OCI-LY7 (cell line): ENCODE data around the gene CD70. TPM values are rescaled to one million over a fixed set of nuclear protein-coding genes. Genes with fewer than 3 reads are reported as not detected.
A peak's percentile ranks its signal among the peaks of the same experiment; 100 is the strongest.
"Not testable (repeated sequence)": the region's sequence is repeated elsewhere in the genome, so short reads cannot be mapped to it uniquely, and the experiment has no call there.

Experiments used
- BruUV-seq: library from RNA; stranded (reverse); fragments of 400-500 nt; replicated peaks from 2 replicates; lab custom pipeline; 2021; lab: Mats Ljungman, UMichigan
- CTCF ChIA-PET: fragments of 300-600 bp; sonication (Branson Sonifier 250); formaldehyde crosslinking; loops from one replicate; lab custom pipeline; 2022; ENCODE audit warnings: antibody characterized with exemption; ENCODE audit not compliant: unreplicated experiment; lab: Charles Lee
- POLR2A ChIA-PET: fragments of 300-600 bp; sonication (Branson Sonifier 250); formaldehyde crosslinking; loops from one replicate; lab custom pipeline; 2022; ENCODE audit warnings: antibody characterized with exemption; lab: Charles Lee
- DNase-seq: peaks from one replicate; pipeline ENCODE4 v3.0.0-alpha.2; 2015; ENCODE audit warnings: low spot score
- H2AFZ ChIP-seq: fragments of 200-600 bp; sonication (generic), shearing (Covaris generic); 2 replicates; pipeline ENCODE4 v1.6.1; 2014; ENCODE audit warnings: mild to moderate bottlenecking, antibody characterized with exemption, low read length, moderate library complexity
- H3K27ac ChIP-seq: fragments of 200-600 bp; sonication (generic); 2 replicates; pipeline ENCODE4 v1.5.1; 2014; ENCODE audit warnings: mixed run types, low read depth, mild to moderate bottlenecking, moderate library complexity, low read length, inconsistent platforms; ENCODE audit not compliant: poor library complexity, severe bottlenecking
- H3K36me3 ChIP-seq: fragments of 200-600 bp; sonication (generic); 2 replicates; pipeline ENCODE4 v1.6.1; 2014; ENCODE audit warnings: mild to moderate bottlenecking, antibody characterized with exemption, low read length, moderate library complexity, mixed read lengths; ENCODE audit not compliant: insufficient read depth
- H3K4me1 ChIP-seq: fragments of 200-600 bp; sonication (generic); 2 replicates; pipeline ENCODE4 v1.5.1; 2014; ENCODE audit warnings: mild to moderate bottlenecking, low read length; ENCODE audit not compliant: insufficient read depth, poor library complexity, severe bottlenecking
- H3K4me2 ChIP-seq: fragments of 200-600 bp; sonication (generic); 2 replicates; pipeline ENCODE4 v1.6.1; 2014; ENCODE audit warnings: mild to moderate bottlenecking, low read length
- H3K4me3 ChIP-seq: fragments of 200-600 bp; sonication (generic); 2 replicates; pipeline ENCODE4 v1.5.1; 2014; ENCODE audit warnings: mild to moderate bottlenecking, low read depth, low read length; ENCODE audit not compliant: poor library complexity, severe bottlenecking
- H3K79me2 ChIP-seq: fragments of 200-600 bp; sonication (generic); 2 replicates; pipeline ENCODE4 v1.6.1; 2016; ENCODE audit warnings: low read depth, mild to moderate bottlenecking, low read length, moderate library complexity, mixed read lengths; ENCODE audit not compliant: insufficient read depth
- H3K9me2 ChIP-seq: fragments of 200-600 bp; sonication (generic); 2 replicates; pipeline ENCODE4 v1.6.1; 2016; ENCODE audit warnings: mild to moderate bottlenecking, low read length, mixed read lengths; ENCODE audit not compliant: insufficient read depth
- H3K9me3 ChIP-seq: fragments of 200-600 bp; sonication (generic); 2 replicates; pipeline ENCODE4 v1.6.1; 2014; ENCODE audit warnings: mild to moderate bottlenecking, mixed run types, low read length, mixed read lengths
- H4K20me1 ChIP-seq: fragments of 200-600 bp; sonication (generic); 2 replicates; pipeline ENCODE4 v1.6.1; 2014; ENCODE audit warnings: mild to moderate bottlenecking, antibody characterized with exemption, low read length, moderate library complexity, mixed read lengths; ENCODE audit not compliant: insufficient read depth
- CTCF ChIP-seq: fragments of 200-600 bp; sonication (generic); conservative IDR thresholded peaks from 2 replicates; pipeline ENCODE4 v1.5.1; 2014; ENCODE audit warnings: mild to moderate bottlenecking, antibody characterized with exemption, low read length, moderate library complexity, mixed read lengths
- EZH2phosphoT487 ChIP-seq: fragments of 200-600 bp; sonication (generic); IDR thresholded peaks from 2 replicates; pipeline ENCODE4 v1.6.1; 2018; ENCODE audit warnings: low read depth, borderline replicate concordance, mild to moderate bottlenecking, mixed run types, antibody characterized with exemption, low read length, moderate library complexity, mixed read lengths
- intact Hi-C: fragments of 100-400 bp; cut with micrococcal nuclease; formaldehyde crosslinking; loops from one replicate; pipeline ENCODE4 v1.10.0; 2022; ENCODE audit not compliant: unreplicated experiment
- total RNA-seq, 2 experiments: library from RNA; depleted of rRNA in 1 of 2; stranded (reverse); fragments of >200 nt in 1 of 2; shearing (Covaris generic) in 1 of 2; gene quantifications; 2 replicates each; pipeline ENCODE4 v1.2.3, GENCODE V29; 2014 to 2022

CD70 gene
- total RNA-seq, 2 experiments from 2014 or later: 88.2 to 165 TPM

- Histone ChIP-seq H3K9me3 (peaks cover 25% of the 10 kb centered on the region), H3K9me2 (no peaks in the 10 kb centered on the region), H3K4me2 (no peak overlapping the region), H2AFZ (no peak overlapping the region), H3K79me2 (no peaks in the 10 kb centered on the region), H3K4me1 (peaks cover 6% of the 10 kb centered on the region), H3K4me3 (no peak overlapping the region), H3K27ac (no peak overlapping the region), H3K36me3 (peaks cover 4% of the 10 kb centered on the region; the same call in 1 of the 2 replicates), H4K20me1 (no peaks in the 10 kb centered on the region)
- BruUV-seq: no TSS peak
- ChIA-PET CTCF (no interaction called here), POLR2A (no interaction called here)
- TF ChIP-seq CTCF (peak; percentile 48; the same call in 1 of the 2 replicates), EZH2phosphoT487 (no peak)
- DNase-seq: no peak
- intact Hi-C loops: no loop called here
Observed at GRCh38 chr19:6551607-6552450, 39.1 kb downstream of the CD70 start.

GRCh38 chr19:6551091-6551490, 39.9 kb downstream of the CD70 start:
- H2AFZ ChIP-seq: no peak overlapping the region
- no peaks in the 10 kb centered on the region for H3K9me2 ChIP-seq
- TF ChIP-seq CTCF (no peak), EZH2phosphoT487 (no peak)
- no peak overlapping the region for H3K4me2 ChIP-seq
- no peak for DNase-seq
- peaks cover 32% of the 10 kb centered on the region for H3K9me3 ChIP-seq
- H3K36me3 ChIP-seq: peaks cover 11% of the 10 kb centered on the region
- no peak overlapping the region for H3K4me3 ChIP-seq
- ChIA-PET POLR2A (interaction anchor here (1.0 kb wide), 1 partner anchor 27 kb away, joined by 3 read pairs; no protein-coding TSS in a partner anchor), CTCF (no interaction called here)
- no peak overlapping the region for H3K27ac ChIP-seq
- H4K20me1 ChIP-seq: no peaks in the 10 kb centered on the region
- no peaks in the 10 kb centered on the region for H3K79me2 ChIP-seq
- intact Hi-C loops: no loop called here
- no TSS peak for BruUV-seq
- peaks cover 6% of the 10 kb centered on the region for H3K4me1 ChIP-seq

GRCh38 chr19:6550679-6551078, 40.3 kb downstream of the CD70 start:
- DNase-seq, H3K27ac ChIP-seq, intact Hi-C loops, H3K9me2 ChIP-seq, H2AFZ ChIP-seq, H3K79me2 ChIP-seq, H3K4me3 ChIP-seq, BruUV-seq, H4K20me1 ChIP-seq, CTCF ChIA-PET, H3K4me1 ChIP-seq, H3K4me2 ChIP-seq: not testable (repeated sequence)
- Histone ChIP-seq H3K9me3 (peaks cover 35% of the 10 kb centered on the region), H3K36me3 (peaks cover 13% of the 10 kb centered on the region)
- POLR2A ChIA-PET: interaction anchor here (0.7 to 1.4 kb wide), 3 partner anchors 11 to 54 kb away, joined by 3 to 7 read pairs (median 3); no protein-coding TSS in a partner anchor
